ENCODE results near the gene SLC2A11. TPM values are rescaled to one million over a fixed set of nuclear protein-coding genes. Genes with fewer than 3 reads are reported as not detected.

Gene SLC2A11
- total and polyA plus RNA-seq, 9 donors: 13.7 to 25.3 (median 16.8) TPM

DNA sequence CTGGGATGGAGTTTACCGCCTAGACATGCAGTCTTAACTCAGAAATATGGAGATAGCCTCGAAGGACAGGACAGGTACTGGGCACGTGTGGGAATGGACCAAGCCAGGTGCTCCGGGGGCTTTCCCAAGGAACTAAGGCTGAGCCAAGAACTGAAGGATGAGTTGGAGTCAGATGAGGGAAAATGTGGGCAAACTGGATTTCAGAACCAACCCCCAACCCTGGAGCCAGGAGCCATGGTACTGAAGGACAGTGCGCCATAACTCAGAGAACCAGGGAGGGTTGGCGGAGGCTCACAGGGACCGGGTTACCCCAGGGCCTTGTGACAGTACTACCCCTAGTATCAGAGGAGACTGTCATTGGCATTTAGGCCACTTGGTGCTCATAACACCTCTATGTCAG, 34.1 kb downstream of the SLC2A11 start:
- intact Hi-C loops (cut with DNase I): no loop called here
- Histone ChIP-seq H3K4me1 (ENCODE audit: insufficient read depth) (peaks cover 17% of the 10 kb centered on the region), H3K36me3 (no peaks in the 10 kb centered on the region), H3K27me3 (no peaks in the 10 kb centered on the region), H3K9me3 (no peaks in the 10 kb centered on the region), H3K4me3 (no peak overlapping the region), H3K27ac (no peak overlapping the region)
- no peak for DNase-seq
- no peak for TF ChIP-seq POLR2A (IDR thresholded peaks at IDR 0.05)
- no peak for TF ChIP-seq EP300 (IDR thresholded peaks at IDR 0.05)
- TF ChIP-seq, protein P1, sequence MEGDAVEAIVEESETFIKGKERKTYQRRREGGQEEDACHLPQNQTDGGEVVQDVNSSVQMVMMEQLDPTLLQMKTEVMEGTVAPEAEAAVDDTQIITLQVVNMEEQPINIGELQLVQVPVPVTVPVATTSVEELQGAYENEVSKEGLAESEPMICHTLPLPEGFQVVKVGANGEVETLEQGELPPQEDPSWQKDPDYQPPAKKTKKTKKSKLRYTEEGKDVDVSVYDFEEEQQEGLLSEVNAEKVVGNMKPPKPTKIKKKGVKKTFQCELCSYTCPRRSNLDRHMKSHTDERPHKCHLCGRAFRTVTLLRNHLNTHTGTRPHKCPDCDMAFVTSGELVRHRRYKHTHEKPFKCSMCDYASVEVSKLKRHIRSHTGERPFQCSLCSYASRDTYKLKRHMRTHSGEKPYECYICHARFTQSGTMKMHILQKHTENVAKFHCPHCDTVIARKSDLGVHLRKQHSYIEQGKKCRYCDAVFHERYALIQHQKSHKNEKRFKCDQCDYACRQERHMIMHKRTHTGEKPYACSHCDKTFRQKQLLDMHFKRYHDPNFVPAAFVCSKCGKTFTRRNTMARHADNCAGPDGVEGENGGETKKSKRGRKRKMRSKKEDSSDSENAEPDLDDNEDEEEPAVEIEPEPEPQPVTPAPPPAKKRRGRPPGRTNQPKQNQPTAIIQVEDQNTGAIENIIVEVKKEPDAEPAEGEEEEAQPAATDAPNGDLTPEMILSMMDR (IDR thresholded peaks at IDR 0.05): no peak
- 83 to 88% (median 85%) methylated on average over 7 of the region's 7 CpGs for whole genome bisulfite sequencing, 3 donors

DNA sequence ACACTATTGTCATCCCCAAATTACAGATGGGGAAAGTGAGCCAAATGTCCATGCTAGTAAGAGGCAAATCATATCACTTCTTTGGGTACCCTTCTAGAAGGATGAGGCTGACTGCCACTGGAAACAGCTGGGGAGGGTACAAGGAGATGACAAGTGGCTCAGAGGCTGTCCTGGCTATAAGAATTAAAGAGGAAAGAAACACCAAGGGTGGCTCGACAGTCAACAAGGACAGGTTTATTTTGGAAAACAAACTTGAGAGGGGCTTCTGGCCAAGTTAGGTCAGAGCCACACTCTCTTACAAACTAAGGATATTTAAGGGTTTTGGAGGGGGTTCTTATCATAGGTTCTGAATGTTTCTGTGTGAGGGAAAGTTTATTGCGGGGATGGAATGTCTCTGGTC, 34.5 kb downstream of the SLC2A11 start:
- 5 to 26% (median 5%) methylated on average over 2 of the region's 2 CpGs for WGBS, 3 donors
- no peaks in the 10 kb centered on the region for H3K9me3 ChIP-seq
- DNase-seq: no peak
- H3K36me3 ChIP-seq: no peaks in the 10 kb centered on the region
- TF ChIP-seq POLR2A (IDR thresholded peaks at IDR 0.05) (no peak), EP300 (IDR thresholded peaks at IDR 0.05) (no peak)
- TF ChIP-seq, protein P1 (IDR thresholded peaks at IDR 0.05): no peak
- H3K27me3 ChIP-seq: no peaks in the 10 kb centered on the region
- H3K27ac ChIP-seq: no peak overlapping the region
- H3K4me1 ChIP-seq (ENCODE audit: insufficient read depth): peaks cover 17% of the 10 kb centered on the region
- intact Hi-C loops (cut with DNase I): no loop called here
- no peak overlapping the region for H3K4me3 ChIP-seq

DNA sequence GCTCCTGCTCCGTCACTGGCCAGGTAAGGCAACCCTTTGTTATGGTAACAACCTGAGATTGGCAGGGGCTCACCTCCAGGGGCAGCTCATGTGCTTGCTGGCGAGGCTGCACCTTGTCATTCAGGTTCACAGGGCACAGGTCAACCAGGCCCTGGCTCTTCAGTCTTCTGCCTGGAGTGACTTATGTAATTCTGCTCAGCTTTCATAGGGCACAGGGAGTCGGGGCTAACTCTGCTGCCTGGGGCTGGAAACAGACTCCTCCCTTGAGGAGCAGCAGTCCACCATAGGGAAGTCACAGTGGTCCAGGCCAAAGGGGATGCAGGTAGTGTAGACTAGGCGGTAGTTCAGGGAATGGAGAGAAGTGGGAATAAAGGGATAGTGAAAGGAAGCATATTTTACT, 35.0 kb downstream of the SLC2A11 start:
- peaks cover 17% of the 10 kb centered on the region for H3K4me1 ChIP-seq (ENCODE audit: insufficient read depth)
- no peaks in the 10 kb centered on the region for H3K9me3 ChIP-seq
- WGBS, 3 donors: 44 to 60% (median 46%) methylated on average over 4 of the region's 4 CpGs
- no peaks in the 10 kb centered on the region for H3K27me3 ChIP-seq
- intact Hi-C loops (cut with DNase I): no loop called here
- TF ChIP-seq, protein P1 (IDR thresholded peaks at IDR 0.05): no peak
- TF ChIP-seq EP300 (IDR thresholded peaks at IDR 0.05) (no peak), POLR2A (IDR thresholded peaks at IDR 0.05) (no peak)
- no peak for DNase-seq
- H3K36me3 ChIP-seq: no peaks in the 10 kb centered on the region
- H3K4me3 ChIP-seq: no peak overlapping the region
- H3K27ac ChIP-seq: peak overlapping the region in 1 of 2 donors; percentile 90

DNA sequence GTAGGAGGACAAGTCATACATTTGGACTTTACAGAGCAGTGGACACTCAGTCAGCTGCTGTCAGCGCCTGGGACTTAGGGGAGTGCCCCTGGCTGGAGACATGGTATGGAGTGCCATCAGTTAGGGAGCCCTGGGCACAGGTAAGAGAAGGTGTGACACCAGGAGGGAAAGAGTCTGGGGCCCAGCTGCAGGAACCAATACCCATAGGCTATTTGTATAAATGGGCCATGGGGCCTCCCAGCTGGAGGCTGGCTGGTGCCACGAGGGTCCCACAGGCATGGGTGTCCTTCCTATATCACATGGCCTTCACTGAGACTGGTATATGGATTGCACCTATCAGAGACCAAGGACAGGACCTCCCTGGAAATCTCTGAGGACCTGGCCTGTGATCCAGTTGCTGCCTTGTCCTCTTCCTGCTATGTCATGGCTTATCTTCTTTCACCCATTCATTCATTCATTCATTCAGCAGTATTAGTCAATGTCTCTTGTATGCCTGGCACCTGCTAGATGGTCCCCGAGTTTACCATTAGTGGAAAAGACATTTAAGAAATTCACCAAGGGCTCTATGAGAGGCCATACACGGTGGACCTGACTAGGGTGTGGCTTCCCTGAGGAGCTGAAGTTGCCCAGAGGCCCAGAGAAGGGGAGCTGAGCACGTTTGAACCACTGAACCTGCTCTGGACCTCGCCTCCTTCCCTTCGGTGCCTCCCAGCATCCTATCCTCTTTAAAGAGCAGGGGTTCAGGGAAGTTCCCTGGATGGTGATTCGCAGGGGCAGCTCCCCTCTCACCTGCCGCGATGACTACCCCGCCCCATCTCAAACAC, 35.7 kb downstream of the SLC2A11 start:
- peak overlapping the region; percentile 90 to 96 for H3K27ac ChIP-seq
- WGBS, 3 donors: 36 to 45% (median 40%) methylated on average over 11 of the region's 11 CpGs
- TF ChIP-seq POLR2A (IDR thresholded peaks at IDR 0.05) (no peak), EP300 (IDR thresholded peaks at IDR 0.05) (no peak)
- TF ChIP-seq, protein P1 (IDR thresholded peaks at IDR 0.05): no peak
- DNase-seq: no peak
- peak overlapping the region; percentile 86 for H3K4me3 ChIP-seq
- no peaks in the 10 kb centered on the region for H3K9me3 ChIP-seq
- intact Hi-C loops (cut with DNase I): no loop called here
- no peaks in the 10 kb centered on the region for H3K36me3 ChIP-seq
- H3K27me3 ChIP-seq: no peaks in the 10 kb centered on the region
- H3K4me1 ChIP-seq (ENCODE audit: insufficient read depth): peaks cover 17% of the 10 kb centered on the region
